Naive thymus-derived CD8-positive, alpha-beta T cell (primary cell): Measurements from ENCODE around the gene JAZF1. TPM values are rescaled to one million over a fixed set of nuclear protein-coding genes. Genes with fewer than 3 reads are reported as not detected.
A peak's percentile ranks its signal among the peaks of the same experiment; 100 is the strongest.

Experiments used
- ATAC-seq, 2 donors: fragments of 150-1000 bp; cut with Tn5 transposase in 1 of 2; sonication (Bioruptor Pico), chemical (Tn5 transposase) in 1 of 2; 1 replicate in 1 of 2; 2 replicates in 1 of 2; pipeline ENCODE4 v1.10.0; 2021; ENCODE audit warnings: mild to moderate bottlenecking in 2 of 2, moderate library complexity in 2 of 2
- POLR2A ChIA-PET: fragments of 350-600 bp; sonication (Branson Sonifier 250); formaldehyde crosslinking; loops from one replicate; lab custom pipeline; 2021; ENCODE audit warnings: antibody characterized with exemption; lab: Charles Lee
- DNase-seq, 10 donors: peaks; one replicate each; pipeline versions ENCODE4 v3.0.0 to v3.0.0-alpha.2; 2020 to 2022
- H3K27ac Mint-ChIP-seq, 10 donors: one replicate each; pipeline ENCODE4 v1.8.0; 2020 to 2022; ENCODE audit warnings: mild to moderate bottlenecking in 10 of 10, mixed read lengths in 10 of 10, moderate library complexity in 4 of 10, inconsistent platforms in 1 of 10
- H3K27me3 Mint-ChIP-seq, 5 donors: one replicate each; pipeline ENCODE4 v1.8.0; 2021 to 2022; ENCODE audit warnings: mixed read lengths in 5 of 5
- H3K36me3 Mint-ChIP-seq, 3 donors: one replicate each; pipeline ENCODE4 v1.8.0; 2020 to 2022; ENCODE audit warnings: mixed read lengths in 3 of 3, mild to moderate bottlenecking in 2 of 3, inconsistent platforms in 1 of 3
- H3K4me1 Mint-ChIP-seq, 4 donors: one replicate each; pipeline ENCODE4 v1.8.0; 2021 to 2022; ENCODE audit warnings: mixed read lengths in 4 of 4
- H3K4me3 Mint-ChIP-seq, 10 donors: one replicate each; pipeline ENCODE4 v1.8.0; 2020 to 2022; ENCODE audit warnings: mild to moderate bottlenecking in 10 of 10, mixed read lengths in 10 of 10, moderate library complexity in 6 of 10, inconsistent platforms in 1 of 10
- H3K9me3 Mint-ChIP-seq, 9 donors: one replicate each; pipeline ENCODE4 v1.8.0; 2020 to 2022; ENCODE audit warnings: mixed read lengths in 9 of 9, mild to moderate bottlenecking in 3 of 9, inconsistent platforms in 1 of 9, moderate library complexity in 1 of 9
- polyA plus RNA-seq, 3 donors: library from polyadenylated mRNA; unstranded; fragments of 300-500 nt; fragmentation: Illumina TruSeq; gene quantifications; one replicate each; pipeline ENCODE4 v1.2.3, GENCODE V29; 2021
- total RNA-seq, 8 experiments: library from RNA in 2 of 8; stranded (reverse) in 2 of 8; gene quantifications; one replicate each; pipeline ENCODE4 v1.2.3 and lab custom pipeline; 2021 to 2026

The JAZF1 gene
- total and polyA plus RNA-seq, 5 experiments from 2014 or later, result 1.4 to 8.6 (median 3.6) TPM

GRCh38 chr7:27784399-27785053 lies 396.1 kb downstream of the JAZF1 start:
- peak in 6 of 10 donors; percentile 2 to 57 (median 34) for DNase-seq
- H3K27ac Mint-ChIP-seq, result peak overlapping the region in 3 of 10 donors; percentile 43 to 68 (median 63)
- peaks cover 7 to 16% (median 10%) of the 10 kb centered on the region in 4 donors for H3K4me1 Mint-ChIP-seq
- H3K36me3 Mint-ChIP-seq, result peaks cover 4 to 63% (median 19%) of the 10 kb centered on the region in 3 donors
- no peaks in the 10 kb centered on the region for H3K9me3 Mint-ChIP-seq
- ATAC-seq, result peak; percentile 70 to 75
- H3K27me3 Mint-ChIP-seq, result no peaks in the 10 kb centered on the region
- no peak overlapping the region for H3K4me3 Mint-ChIP-seq
- POLR2A ChIA-PET, result no interaction called here

- ATAC-seq (no peak), DNase-seq (no peak)
- Mint-ChIP-seq H3K4me3 (no peak overlapping the region), H3K27me3 (no peaks in the 10 kb centered on the region), H3K36me3 (peaks cover 4 to 58% (median 15%) of the 10 kb centered on the region in 3 donors), H3K27ac (peak overlapping the region in 1 of 10 donors; percentile 60), H3K4me1 (peaks cover 5 to 17% (median 14%) of the 10 kb centered on the region in 4 donors), H3K9me3 (no peaks in the 10 kb centered on the region)
- POLR2A ChIA-PET, result no interaction called here
Measured at GRCh38 chr7:27782849-27783248, 397.7 kb downstream of the JAZF1 start.

DNA sequence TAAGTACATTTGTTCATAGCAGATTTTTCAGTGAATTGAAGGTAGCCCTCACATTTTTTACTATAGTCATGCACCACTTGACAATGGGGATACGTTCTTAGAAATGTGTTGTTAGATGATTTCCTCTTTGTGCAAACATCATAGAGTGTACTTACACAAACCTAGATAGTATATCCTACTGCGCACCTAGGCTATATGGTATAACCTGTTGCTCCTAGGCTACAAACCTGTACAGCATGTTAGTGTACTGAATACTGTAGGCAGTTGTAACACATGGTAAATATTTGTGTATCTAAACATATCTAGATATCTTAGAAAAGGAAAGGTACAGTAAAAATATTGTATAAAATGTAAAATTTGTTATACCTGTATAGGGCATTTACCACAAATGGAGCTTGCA lies 399.4 kb downstream of the JAZF1 start:
- no peak for DNase-seq
- H3K9me3 Mint-ChIP-seq, result no peaks in the 10 kb centered on the region
- no peak overlapping the region for H3K4me3 Mint-ChIP-seq
- POLR2A ChIA-PET, result no interaction called here
- H3K36me3 Mint-ChIP-seq, result peaks cover 4 to 50% (median 5%) of the 10 kb centered on the region in 3 donors
- peaks cover 10 to 31% (median 23%) of the 10 kb centered on the region in 4 donors for H3K4me1 Mint-ChIP-seq
- H3K27me3 Mint-ChIP-seq, result no peaks in the 10 kb centered on the region
- no peak for ATAC-seq
- peak overlapping the region in 2 of 10 donors; percentile 16 to 46 for H3K27ac Mint-ChIP-seq

Other genes starting within 250 kb of the JAZF1 start
- under 1 TPM; 0.19 to 0.23 TPM for gene CREB5, start 231.7 kb upstream of the JAZF1 start, total RNA-seq
- not detected for gene CREB5, start 231.7 kb upstream of the JAZF1 start, polyA plus RNA-seq